CD4-positive, alpha-beta T cell treated with Interleukin-10 for 1 hour (primary cell): ENCODE results near the gene RRBP1.
"Not testable (repeated sequence)": the region's sequence is repeated elsewhere in the genome, so short reads cannot be mapped to it uniquely, and the experiment has no call there.

Experiments
- DNase-seq: peaks from one replicate; pipeline ENCODE4 v3.0.0-alpha.2; 2020

The RRBP1 gene

DNA sequence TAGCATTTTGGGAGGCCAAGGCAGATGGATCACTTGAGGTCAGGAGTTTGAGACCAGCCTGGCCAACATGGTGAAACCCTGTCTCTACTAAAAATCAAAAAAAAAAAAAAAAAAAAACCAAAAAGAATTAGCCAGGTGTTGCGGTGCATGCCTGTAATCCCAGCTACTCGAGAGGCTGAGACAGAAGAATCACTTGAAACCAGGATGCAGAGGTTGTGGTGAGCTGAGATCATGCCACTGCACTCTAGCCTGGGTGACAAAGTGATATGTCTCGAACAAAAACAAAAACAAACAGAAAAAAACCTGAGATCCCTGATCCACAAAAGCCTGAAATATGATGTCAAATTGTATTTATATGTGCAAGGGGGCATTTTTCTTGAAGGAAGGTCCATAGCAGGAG, 25.9 kb upstream of the RRBP1 start:
- DNase-seq: not testable (repeated sequence)

DNA sequence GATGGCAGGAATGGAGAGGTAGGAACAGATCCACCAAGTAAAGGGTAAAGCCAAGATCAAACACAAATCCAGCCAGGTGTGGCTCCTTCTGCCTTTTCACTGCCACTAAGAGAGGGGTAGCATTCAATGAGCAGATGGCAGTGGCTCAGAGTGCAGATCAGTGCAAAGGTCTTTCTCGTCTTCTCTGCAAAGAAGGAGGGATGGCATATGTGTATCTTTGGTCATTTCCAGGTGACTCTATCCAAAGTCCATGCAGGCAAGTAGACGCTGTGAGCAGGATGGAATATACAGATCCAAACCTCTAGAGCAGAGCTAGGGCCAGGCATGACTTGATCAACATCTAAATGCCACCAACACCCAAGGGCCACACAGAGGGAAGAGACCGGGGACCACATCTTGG, 24.6 kb upstream of the RRBP1 start:
- DNase-seq: no peak

DNA sequence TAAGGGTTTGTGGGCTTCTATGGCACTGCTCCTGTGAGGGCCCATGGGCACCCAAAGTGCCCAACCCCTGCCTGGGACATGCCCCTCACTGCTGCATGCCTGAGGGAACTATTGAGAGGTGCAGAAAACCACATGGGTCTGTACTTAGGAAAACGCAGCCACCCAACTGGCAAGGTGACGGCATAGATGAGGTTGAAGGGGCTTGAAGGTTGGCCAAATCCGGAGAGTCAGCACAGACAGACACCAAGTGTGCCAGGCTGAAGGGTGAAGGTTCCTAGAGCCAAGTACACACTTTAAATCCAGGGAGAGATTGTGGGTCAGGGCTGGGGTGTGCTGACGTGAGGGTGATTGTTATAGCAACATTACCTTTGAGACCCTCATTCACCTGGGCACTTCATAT, 23.9 kb upstream of the RRBP1 start:
- DNase-seq: no peak

DNA sequence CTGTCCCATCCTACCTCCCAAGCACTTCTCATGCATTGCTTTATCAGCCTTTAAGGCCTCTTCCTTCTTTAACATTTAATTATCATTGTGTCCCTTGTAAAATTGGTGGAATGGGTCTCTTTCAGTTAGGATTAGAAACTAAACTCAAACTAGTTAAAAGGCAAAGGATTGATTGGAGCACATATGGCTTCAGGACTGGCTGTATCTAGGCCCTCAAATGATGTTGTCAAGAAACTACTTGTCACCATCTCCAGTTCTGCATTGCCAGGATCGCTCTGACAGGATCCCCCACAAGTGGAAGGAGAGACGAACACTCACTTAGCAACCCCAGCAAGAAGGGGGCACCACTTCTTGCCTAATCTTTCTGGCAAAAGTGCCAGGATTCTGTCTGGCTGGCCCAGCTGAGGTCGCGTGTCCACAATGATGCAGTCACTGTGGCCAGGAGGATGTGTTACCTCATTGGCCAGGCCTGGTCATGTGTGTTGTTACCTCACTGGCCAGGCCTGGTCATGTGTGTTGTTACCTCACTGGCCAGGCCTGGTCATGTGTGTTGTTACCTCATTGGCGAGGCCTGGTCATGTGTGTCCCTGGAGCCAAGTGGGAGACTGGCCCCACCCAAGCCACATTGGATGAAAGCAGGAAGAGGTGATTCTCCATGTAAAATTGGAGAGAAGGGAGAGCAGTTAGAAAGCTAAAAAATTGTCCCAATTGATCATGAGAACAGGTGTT, 22.7 kb upstream of the RRBP1 start:
- no peak for DNase-seq

DNA sequence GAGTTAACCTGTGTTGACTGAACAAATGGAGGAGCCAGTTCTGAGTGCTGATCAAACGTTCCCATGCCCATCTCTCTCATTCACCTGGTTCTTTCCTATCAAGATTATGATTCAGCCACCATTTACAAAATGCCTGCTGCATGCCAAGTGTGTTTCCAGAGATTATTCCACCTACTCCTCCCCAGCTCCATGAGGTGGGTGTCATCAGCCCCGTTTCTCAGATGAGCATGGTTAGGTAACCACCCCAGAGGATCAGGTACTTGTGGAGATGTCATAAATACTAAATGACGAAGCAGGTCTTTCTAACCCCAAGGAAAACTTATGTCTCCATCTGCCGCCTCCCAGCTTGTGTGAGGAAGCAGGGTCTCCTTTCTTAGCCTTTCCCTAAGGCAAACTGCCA, 19.8 kb upstream of the RRBP1 start:
- no peak for DNase-seq

DNA sequence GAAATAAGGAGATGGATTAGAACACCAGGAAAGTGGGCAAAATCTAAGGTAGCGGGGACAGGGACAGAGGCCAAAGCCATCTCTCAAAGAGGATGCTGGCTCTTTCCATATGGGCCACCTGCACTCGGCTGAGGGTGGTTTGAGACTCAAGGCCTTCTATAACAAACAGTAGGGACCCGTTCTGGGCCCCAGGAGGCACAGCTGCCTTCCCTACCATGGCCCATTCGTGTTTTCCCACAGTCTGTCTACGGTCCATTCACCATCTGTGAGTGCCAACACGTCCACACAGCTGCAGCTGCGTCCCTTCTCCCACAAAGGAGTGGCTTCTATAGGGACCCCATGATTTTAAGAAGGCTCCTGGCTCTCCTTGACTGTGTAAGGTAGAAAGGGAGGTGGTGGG, 18.6 kb upstream of the RRBP1 start:
- DNase-seq: no peak

DNA sequence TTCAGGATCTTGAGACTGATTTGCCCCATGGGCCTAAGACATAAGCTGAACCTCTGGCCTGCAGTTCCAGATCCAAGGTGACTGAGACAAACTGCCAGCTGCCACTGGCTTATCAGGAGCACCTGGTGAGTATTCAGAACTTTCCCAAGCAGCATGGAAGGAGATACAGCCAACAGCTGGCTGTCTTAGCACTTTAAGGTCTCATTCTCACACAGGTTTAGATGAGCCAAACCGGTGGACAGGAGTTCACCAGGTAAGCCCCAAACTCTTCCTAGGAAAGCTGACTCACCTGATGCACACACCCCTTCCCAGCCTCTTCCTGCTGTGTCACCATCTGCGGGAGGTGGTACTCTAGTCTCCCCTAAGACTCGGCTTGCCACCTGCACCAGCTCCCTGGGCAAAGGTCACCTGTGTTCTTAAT, 17.9 kb upstream of the RRBP1 start, which contains the start of gene BANF2:
Gene BANF2, plus strand, starts transcription at position 36 of the 421 bp plus-strand sequence. CDS start 25,060 bp downstream, outside the sequence.
- DNase-seq: no peak

DNA sequence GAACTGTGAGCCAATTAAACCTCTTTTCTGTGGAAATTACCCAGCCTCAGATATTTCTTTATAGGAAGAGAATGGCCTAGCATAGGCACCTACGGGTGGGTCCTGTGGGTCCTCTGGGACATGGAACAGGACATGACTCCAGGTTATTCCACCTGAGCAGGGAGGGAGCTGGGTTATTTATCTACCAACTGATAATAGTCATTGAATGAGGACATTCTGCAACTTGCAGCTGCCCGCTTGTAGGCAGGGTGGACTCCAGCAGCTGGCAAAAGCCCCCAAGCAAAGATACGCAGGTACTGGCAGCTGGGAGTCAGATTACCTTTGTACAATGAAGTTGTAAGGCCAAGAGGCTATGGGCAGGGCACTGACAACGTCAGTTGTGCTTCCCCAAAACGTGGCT, 16.3 kb upstream of the RRBP1 start:
- no peak for DNase-seq

DNA sequence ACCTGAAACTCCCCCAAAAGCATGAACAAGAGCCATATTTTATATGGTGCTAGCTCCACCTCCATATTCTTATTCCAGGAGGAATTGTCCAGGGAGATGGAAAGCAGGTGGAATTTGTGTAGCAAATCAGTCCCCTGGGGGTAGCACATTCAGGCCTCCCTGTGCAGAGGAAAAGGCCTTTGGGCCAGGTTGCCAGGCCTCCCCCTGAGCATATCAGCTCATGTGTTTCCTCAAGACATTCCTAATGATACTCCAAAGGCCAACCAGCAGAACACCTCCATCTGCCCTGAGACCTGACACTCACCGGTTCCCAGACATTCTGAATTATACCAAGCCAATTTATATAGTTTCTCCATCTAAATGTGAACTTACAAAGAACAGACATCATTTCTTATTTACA, 15.1 kb upstream of the RRBP1 start:
- no peak for DNase-seq

DNA sequence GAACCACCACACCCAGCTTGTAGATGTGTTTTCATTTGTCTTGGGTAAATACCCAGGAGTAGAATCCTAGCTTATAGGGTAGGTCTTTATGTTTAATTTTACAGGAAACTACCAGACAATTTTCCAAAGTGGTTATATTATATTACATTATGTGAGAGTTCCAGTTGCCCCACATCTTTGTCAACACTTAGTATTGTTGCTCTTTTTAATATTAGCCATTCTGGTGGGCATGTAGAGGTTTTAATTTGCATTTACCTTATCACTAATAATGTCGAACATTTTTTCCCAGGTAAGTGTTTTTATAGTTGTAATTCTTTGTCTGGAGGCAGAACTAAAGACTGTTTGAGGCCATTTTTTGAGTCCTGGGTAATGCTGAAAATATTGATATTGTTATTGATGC, 14.2 kb upstream of the RRBP1 start:
- no peak for DNase-seq

DNA sequence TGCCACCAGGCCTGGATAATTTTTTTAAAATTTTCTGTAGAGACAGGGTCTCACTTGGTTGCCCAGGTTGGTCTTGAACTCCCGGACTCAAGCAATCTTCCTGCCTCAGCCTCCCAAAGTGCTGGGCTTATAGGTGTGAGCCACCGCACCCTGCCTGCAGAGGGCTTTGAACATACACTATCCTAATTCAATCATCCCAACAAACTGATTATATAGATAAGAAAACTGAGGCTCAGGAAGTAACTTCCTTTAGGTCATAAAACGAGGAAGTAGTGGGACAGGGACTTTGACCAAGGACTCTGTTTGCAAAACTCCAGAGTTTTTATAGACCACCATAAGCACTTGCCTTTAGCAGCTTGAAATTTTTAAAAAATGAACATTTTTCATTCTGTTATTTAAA, 12.7 kb upstream of the RRBP1 start:
- no peak for DNase-seq

DNA sequence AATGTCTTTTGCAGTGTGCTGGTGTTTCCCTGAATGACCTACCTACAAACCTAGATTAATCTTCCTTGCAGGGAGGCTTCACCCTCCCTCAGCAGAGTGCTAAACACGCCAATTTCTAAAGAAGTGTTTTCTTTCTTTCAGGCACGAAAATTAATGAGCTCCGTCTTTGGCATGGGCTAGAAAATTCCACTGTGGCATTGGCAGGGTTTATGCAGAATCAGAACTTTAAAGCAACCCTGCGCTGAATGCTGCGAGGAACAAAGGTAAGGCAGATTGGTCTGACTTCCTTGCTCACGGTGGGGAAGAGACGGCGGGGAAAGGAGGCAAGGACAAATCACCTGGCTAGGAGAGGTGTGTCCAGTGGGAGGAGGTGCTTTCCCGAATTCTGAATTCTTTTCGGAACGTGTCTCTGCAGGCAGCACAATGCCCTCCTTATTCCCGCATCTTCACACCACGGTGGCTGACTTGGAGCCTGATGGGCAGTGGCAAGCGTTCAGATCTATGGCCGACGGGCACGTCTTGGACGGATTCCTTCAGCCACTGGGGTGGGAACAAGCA, 11.5 kb upstream of the RRBP1 start:
- DNase-seq: no peak

DNA sequence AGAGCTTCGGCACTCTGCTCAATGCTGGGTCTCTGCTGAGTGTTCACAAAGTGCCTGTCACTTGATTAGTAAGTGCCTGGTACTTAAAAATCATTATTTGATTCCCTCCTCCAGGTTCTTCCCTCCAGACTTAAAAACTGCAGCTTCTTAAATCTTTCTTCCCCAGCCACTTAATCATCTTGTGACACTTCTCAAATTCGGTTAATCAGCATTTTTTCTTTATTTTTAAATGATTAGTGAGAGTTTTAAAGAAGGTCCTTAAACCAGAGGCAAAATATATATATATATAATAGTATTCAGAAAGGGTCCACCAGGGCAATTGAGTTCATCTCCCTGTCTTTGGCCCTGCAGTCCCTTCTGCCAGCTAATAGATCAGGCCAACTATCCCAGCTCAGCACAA, 9.7 kb upstream of the RRBP1 start:
- DNase-seq: no peak

DNA sequence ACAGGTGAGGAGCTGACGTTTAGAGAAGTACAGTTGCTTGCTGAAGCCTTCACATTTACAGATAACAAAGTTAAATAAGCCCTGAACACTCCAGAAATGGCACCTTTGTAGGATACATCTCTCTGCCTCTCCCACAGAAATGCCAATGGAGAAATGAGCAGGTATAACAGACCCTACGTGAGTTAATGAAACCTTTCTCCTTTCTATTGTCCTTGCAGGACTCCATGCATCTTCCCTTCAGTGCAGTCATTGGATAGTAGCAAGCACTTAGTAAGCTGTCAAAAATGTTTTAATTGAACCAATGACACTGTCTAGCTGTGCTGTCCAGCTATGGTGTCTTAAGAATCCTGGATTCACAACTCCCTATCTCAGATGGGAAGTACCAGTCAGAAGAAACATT, 8.1 kb upstream of the RRBP1 start:
- no peak for DNase-seq

DNA sequence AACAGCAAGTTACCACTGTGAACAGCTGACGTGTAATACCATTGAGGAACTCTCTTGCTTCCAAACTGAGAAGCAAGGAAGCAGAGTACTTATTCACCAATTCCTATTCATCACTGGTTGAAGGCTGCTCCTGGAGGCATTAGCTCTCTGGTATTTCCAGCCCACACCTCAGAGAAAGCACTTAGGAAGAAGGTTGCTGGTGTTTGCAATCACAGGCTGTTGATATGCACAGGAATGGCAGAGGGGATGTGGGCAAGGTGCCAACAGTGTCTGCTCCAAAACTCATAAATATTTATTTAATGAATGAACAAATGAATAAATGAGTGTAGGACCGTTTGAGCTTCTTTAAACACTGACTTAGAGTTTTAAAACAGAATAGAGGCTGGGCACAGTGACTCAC, 6.9 kb upstream of the RRBP1 start:
- DNase-seq: no peak

DNA sequence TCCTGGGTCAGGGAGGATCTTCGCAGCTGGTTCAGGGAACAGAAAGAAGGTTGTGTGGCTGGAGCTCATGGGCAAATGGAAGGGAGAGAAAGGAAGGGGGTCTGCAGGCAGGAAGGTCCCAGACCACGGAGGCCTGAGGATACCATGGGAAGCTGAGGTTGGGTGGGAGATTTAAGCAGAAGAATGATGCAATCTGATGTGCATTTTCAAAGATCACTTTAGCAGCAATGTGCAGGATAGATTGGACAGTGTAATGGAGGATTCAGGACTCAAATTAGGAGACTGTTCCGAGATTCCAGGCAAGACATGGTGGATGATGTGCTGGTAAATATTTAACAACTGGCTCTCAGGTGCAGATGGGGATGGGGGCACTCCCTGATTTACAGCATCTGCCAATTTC, 5.8 kb upstream of the RRBP1 start:
- DNase-seq: no peak

DNA sequence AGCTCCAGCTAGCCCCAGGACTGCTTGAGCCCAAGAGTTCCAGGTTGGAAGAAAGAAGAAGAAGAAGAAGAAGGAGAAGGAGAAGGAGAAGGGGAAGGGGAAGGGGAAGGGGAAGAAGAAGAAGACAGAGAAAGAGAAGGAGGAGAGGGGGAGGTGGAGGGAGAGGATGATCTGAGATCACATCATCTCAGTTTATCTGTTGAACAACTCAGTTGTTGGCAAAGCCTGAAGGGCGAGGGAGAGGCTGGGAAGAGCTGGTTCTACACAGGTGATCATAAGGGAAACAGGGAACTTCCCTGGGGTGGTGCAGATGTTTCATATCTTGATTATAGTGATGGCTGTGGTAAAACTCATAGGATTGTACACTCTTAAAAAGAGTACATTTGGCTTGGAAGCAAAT, 3.1 kb upstream of the RRBP1 start:
- DNase-seq: no peak

DNA sequence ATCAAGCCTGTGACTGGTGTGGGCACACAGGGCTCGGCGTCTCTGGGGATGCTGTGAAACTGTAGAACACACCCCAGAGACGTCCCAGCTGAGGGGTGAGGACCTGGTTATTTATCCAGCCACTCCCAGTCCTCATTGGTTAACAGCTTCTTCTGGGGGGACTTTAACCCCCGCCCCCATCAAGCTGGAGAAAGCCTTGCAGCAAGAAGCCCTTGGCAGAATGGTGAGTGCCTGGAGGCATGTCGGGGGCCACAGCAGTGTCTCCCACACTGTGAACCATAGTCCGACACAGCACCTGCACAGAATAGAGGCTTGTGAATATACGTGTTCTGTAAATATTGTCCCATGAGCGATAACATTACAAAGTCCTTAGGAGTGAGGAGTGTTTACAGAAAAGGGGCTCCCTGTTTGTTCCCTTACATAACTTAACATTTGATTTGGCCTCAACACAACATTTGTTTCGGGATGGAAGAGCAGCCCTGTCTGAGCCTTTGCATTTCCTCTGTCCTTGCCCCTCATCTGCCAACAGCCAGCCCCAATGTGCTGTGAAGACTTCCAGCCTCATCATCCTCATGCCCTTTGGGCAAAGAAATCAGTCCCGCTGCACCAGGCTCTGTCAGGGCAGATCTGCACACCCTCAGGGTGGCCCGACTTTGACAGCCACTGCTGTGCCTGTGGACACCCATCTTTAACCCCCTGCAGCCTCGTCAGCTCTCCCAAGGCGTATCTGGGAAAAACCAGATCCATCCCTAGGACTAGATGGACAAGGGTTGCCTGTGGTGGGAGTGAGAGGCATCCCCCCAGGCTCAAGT, 2.2 kb upstream of the RRBP1 start:
- DNase-seq: no peak

DNA sequence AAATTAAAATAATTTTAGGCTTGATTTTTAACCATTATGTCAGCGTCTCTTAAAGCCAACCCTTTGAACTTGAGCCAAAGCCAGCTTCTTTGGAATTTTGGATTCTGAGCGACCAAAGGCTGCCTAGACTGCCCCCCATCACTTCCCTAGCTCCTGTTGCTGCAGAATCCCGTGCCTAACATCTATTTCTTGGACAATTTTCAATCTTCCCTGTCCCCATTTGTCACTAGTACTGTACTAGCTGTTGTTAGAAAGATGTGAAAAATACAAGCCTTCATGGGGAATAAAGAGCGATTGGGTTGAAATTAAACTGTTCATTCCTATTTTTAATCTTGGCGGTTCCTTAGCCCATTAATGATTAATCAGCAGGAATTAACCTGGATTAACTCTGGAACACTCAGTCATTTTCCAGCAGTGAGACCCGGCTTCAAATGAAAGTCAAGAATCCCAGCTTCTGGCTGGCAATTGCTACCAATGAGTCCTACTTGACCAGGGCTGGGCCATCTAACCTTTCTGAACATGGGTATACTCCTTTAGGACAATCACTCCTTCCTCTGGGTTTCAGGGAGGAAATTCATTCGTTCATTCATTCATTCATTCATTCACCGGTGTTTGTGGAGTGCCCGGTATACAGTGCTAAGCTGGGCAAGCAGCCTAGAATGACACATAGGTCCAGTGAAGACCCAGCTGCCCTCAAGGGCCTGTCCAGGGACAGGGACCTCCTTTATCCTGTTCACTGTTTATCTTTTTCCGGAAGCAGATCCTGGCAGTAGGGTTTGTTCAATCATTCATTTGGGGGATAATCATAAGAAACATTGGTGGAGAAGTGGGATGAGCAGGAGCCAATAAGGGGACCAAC, 1.4 kb upstream of the RRBP1 start:
- no peak for DNase-seq

DNA sequence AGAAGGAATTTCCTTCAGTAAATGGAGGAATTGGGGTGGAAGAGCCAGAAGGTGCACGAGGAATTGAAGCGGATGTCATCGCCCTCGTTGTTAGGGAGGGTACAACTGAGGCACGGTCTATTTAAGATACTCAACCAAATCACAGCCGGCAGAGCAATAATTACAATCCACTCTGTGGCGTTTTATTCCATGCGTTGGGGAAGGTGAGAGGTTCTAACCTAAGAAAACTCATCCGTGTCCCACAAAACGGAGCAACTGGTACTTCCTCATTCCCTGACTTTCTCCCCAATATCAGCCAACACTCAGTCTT, 802 bp upstream of the RRBP1 start:
- no peak for DNase-seq

DNA sequence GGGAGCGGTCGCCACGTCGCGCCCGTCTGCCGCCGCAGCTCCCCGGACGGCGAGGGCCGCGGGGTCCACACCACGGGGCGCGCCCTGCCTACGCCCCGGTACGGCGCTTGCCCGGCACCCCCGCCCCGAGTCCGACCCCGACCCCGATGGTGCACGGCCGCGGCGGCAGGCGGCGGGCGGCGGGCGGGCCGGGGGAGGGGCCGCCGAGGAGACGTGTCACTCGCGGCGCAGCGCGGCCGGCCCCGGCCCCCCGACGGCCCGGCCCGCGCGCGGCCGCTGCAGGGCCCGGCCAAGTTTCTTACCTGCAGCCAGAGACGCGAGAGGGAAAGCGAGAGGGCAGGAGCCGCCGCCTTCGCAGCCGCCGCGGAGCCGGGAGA, 328 bp downstream of the RRBP1 start:
- no peak for DNase-seq

DNA sequence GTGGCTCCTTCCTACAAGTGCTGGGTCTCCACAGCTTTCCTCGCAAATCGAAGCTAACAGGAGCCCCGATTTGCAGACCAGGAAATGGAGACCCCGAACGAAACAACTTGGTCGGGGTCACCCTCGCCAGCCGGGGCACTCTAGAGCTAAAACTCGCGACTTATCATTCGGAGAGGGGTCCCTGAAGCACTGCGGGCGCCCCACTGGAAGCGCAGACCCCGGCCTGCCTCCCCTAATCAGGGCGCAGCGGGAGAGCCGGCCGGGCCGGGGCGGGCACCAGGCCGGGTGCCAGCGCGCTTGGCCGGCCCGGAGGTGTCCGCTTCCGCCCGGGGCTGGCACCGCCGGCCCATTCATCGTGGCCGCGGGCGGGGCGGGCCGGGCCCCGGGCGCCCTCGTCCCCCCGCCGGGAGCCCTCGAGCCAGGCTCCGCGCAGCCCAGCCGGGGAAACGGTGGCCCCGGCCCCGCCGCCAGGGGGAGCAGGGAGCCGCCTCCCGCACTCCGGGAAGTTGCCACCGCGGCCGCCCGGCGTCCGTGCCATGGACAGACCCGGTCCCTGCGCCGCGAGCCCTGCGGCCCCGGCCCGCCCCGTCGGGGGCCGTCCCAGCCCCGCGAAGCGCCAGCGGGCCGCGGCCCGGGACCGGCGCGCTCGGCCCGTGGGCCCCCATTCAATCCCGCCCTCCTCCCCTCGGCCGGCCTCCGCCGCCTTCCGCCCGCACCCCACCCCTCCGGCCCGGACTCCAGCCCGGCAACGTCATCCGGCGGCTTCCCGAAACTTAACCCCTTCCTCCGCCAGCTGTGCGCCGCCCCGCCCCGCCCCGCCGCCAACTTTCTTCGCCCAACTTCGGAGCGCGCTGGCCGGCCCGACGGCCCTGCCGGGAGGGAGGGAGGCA, 961 bp downstream of the RRBP1 start:
- peak; percentile 79 for DNase-seq
